ENCODE data around the gene HOOK1.

GRCh38 chr1:59827055-59827643, 12.4 kb downstream of the HOOK1 start:
- TF ChIP-seq, protein P1, sequence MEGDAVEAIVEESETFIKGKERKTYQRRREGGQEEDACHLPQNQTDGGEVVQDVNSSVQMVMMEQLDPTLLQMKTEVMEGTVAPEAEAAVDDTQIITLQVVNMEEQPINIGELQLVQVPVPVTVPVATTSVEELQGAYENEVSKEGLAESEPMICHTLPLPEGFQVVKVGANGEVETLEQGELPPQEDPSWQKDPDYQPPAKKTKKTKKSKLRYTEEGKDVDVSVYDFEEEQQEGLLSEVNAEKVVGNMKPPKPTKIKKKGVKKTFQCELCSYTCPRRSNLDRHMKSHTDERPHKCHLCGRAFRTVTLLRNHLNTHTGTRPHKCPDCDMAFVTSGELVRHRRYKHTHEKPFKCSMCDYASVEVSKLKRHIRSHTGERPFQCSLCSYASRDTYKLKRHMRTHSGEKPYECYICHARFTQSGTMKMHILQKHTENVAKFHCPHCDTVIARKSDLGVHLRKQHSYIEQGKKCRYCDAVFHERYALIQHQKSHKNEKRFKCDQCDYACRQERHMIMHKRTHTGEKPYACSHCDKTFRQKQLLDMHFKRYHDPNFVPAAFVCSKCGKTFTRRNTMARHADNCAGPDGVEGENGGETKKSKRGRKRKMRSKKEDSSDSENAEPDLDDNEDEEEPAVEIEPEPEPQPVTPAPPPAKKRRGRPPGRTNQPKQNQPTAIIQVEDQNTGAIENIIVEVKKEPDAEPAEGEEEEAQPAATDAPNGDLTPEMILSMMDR (IDR thresholded peaks at IDR 0.05): no peak
- TF ChIP-seq, protein P2, sequence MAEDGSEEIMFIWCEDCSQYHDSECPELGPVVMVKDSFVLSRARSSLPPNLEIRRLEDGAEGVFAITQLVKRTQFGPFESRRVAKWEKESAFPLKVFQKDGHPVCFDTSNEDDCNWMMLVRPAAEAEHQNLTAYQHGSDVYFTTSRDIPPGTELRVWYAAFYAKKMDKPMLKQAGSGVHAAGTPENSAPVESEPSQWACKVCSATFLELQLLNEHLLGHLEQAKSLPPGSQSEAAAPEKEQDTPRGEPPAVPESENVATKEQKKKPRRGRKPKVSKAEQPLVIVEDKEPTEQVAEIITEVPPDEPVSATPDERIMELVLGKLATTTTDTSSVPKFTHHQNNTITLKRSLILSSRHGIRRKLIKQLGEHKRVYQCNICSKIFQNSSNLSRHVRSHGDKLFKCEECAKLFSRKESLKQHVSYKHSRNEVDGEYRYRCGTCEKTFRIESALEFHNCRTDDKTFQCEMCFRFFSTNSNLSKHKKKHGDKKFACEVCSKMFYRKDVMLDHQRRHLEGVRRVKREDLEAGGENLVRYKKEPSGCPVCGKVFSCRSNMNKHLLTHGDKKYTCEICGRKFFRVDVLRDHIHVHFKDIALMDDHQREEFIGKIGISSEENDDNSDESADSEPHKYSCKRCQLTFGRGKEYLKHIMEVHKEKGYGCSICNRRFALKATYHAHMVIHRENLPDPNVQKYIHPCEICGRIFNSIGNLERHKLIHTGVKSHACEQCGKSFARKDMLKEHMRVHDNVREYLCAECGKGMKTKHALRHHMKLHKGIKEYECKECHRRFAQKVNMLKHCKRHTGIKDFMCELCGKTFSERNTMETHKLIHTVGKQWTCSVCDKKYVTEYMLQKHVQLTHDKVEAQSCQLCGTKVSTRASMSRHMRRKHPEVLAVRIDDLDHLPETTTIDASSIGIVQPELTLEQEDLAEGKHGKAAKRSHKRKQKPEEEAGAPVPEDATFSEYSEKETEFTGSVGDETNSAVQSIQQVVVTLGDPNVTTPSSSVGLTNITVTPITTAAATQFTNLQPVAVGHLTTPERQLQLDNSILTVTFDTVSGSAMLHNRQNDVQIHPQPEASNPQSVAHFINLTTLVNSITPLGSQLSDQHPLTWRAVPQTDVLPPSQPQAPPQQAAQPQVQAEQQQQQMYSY (CRISPR knock-in tag; IDR thresholded peaks at IDR 0.05): no peak
- TF ChIP-seq TEAD4 (CRISPR knock-in tag; IDR thresholded peaks at IDR 0.05): no peak
- TF ChIP-seq NR3C1 (CRISPR knock-in tag; conservative IDR thresholded peaks at IDR 0.05; ENCODE audit: low read depth): no peak
- TF ChIP-seq, protein P3, sequence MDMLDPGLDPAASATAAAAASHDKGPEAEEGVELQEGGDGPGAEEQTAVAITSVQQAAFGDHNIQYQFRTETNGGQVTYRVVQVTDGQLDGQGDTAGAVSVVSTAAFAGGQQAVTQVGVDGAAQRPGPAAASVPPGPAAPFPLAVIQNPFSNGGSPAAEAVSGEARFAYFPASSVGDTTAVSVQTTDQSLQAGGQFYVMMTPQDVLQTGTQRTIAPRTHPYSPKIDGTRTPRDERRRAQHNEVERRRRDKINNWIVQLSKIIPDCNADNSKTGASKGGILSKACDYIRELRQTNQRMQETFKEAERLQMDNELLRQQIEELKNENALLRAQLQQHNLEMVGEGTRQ (CRISPR knock-in tag; IDR thresholded peaks at IDR 0.05): no peak
- no peak for TF ChIP-seq CREB1 (CRISPR knock-in tag; IDR thresholded peaks at IDR 0.05)
- no peak for TF ChIP-seq TP53 (CRISPR knock-in tag; IDR thresholded peaks at IDR 0.05)
- TF ChIP-seq SP1 (CRISPR knock-in tag; conservative IDR thresholded peaks at IDR 0.05): no peak
- TF ChIP-seq, protein P4, sequence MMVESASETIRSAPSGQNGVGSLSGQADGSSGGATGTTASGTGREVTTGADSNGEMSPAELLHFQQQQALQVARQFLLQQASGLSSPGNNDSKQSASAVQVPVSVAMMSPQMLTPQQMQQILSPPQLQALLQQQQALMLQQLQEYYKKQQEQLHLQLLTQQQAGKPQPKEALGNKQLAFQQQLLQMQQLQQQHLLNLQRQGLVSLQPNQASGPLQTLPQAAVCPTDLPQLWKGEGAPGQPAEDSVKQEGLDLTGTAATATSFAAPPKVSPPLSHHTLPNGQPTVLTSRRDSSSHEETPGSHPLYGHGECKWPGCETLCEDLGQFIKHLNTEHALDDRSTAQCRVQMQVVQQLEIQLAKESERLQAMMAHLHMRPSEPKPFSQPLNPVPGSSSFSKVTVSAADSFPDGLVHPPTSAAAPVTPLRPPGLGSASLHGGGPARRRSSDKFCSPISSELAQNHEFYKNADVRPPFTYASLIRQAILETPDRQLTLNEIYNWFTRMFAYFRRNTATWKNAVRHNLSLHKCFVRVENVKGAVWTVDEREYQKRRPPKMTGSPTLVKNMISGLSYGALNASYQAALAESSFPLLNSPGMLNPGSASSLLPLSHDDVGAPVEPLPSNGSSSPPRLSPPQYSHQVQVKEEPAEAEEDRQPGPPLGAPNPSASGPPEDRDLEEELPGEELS (CRISPR knock-in tag; IDR thresholded peaks at IDR 0.05): no peak
- no peak for TF ChIP-seq ZNF263 (CRISPR knock-in tag; IDR thresholded peaks at IDR 0.05; ENCODE audit: low read depth)
- TF ChIP-seq, protein P5, sequence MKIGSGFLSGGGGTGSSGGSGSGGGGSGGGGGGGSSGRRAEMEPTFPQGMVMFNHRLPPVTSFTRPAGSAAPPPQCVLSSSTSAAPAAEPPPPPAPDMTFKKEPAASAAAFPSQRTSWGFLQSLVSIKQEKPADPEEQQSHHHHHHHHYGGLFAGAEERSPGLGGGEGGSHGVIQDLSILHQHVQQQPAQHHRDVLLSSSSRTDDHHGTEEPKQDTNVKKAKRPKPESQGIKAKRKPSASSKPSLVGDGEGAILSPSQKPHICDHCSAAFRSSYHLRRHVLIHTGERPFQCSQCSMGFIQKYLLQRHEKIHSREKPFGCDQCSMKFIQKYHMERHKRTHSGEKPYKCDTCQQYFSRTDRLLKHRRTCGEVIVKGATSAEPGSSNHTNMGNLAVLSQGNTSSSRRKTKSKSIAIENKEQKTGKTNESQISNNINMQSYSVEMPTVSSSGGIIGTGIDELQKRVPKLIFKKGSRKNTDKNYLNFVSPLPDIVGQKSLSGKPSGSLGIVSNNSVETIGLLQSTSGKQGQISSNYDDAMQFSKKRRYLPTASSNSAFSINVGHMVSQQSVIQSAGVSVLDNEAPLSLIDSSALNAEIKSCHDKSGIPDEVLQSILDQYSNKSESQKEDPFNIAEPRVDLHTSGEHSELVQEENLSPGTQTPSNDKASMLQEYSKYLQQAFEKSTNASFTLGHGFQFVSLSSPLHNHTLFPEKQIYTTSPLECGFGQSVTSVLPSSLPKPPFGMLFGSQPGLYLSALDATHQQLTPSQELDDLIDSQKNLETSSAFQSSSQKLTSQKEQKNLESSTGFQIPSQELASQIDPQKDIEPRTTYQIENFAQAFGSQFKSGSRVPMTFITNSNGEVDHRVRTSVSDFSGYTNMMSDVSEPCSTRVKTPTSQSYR (CRISPR knock-in tag; IDR thresholded peaks at IDR 0.05): no peak
- TF ChIP-seq ATF3 (CRISPR knock-in tag; conservative IDR thresholded peaks at IDR 0.05): no peak
- no peak for TF ChIP-seq NR1H2 (CRISPR knock-in tag; IDR thresholded peaks at IDR 0.05)
